ENCODE measurements around the gene LSAMP. TPM values are rescaled to one million over a fixed set of nuclear protein-coding genes. Genes with fewer than 3 reads are reported as not detected.
A peak's percentile ranks its signal among the peaks of the same experiment; 100 is the strongest.

LSAMP gene
- total and polyA plus RNA-seq, 2 of the 8 experiments (the other 6 are each of a cell fraction or from before 2014, with no cell fraction given) = 1.8 to 5.7 TPM

DNA sequence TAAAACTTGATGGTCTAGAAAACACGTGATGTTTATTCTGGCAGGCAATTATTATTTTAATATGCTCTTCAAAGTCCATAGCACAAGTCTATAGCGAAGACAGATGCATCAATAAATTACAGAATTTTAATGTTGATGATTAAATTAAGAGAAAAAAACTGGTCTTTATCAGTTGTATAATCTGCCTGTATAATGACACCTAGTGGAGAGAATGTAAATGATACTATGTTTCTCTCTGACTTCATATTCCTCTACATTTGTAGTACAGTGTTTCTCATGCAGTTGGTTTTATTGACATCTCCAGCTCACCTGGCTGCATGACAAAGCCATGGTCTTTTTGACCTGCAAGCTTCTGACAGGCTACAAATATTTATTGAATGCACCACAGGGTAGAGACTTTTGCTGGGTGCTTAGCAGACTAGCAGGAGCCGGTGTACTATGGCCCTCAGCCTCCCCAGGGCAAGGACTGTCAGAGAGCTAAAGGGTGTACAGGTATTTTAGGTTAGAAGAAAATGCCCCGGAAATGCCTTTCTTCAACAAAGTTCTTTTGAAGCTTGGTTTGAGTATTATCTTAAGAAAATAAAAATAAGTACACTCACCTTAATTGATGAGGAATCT, 532.1 kb downstream of the LSAMP start:
- no peak overlapping the region for H2AK5ac ChIP-seq (ENCODE audit: low read depth, low read length)
- no peak overlapping the region for H2BK12ac ChIP-seq (ENCODE audit: low read depth, low read length)
- no peak overlapping the region for H2BK20ac ChIP-seq (ENCODE audit: low read length)
- no peaks in the 10 kb centered on the region for H3K79me1 ChIP-seq (ENCODE audit: low read depth, low read length)
- no peak overlapping the region for H3K27ac ChIP-seq (ENCODE audit: low read depth, low read length)
- no peak overlapping the region for H2BK15ac ChIP-seq (ENCODE audit: low read length)
- no peak overlapping the region for H3K23ac ChIP-seq (ENCODE audit: insufficient read length)
- TF ChIP-seq SRF (IDR thresholded peaks at IDR 0.05; ENCODE audit: low read depth, low read length) (no peak), TAF7 (optimal IDR thresholded peaks at IDR 0.05; ENCODE audit: borderline replicate concordance, low read depth, low read length) (no peak), TEAD4 (IDR thresholded peaks at IDR 0.05; ENCODE audit: low read depth, low read length) (peak; percentile 54; the same call in 1 of the 2 replicates), RBBP5 (IDR thresholded peaks at IDR 0.05; ENCODE audit: borderline replicate concordance, low read depth, low read length) (no peak)
- TF ChIP-seq, protein P1, sequence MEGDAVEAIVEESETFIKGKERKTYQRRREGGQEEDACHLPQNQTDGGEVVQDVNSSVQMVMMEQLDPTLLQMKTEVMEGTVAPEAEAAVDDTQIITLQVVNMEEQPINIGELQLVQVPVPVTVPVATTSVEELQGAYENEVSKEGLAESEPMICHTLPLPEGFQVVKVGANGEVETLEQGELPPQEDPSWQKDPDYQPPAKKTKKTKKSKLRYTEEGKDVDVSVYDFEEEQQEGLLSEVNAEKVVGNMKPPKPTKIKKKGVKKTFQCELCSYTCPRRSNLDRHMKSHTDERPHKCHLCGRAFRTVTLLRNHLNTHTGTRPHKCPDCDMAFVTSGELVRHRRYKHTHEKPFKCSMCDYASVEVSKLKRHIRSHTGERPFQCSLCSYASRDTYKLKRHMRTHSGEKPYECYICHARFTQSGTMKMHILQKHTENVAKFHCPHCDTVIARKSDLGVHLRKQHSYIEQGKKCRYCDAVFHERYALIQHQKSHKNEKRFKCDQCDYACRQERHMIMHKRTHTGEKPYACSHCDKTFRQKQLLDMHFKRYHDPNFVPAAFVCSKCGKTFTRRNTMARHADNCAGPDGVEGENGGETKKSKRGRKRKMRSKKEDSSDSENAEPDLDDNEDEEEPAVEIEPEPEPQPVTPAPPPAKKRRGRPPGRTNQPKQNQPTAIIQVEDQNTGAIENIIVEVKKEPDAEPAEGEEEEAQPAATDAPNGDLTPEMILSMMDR (IDR thresholded peaks at IDR 0.05; ENCODE audit: control extremely low read depth in 1 of 3, insufficient read depth in 1 of 3, low read depth in 1 of 3, low read length in 3 of 3) = peak in 2 of 3 experiments; percentile 7 to 55; a peak in 2 of 4 replicates
- CTCF ChIA-PET (ENCODE audit: partially characterized antibody) = interaction anchor here (0.8 to 7.3 kb wide), 16 partner anchors 9 to 147 kb away, joined by 3 to 45 read pairs (median 4); no protein-coding TSS in a partner anchor
- no peaks in the 10 kb centered on the region for H3K36me3 ChIP-seq (ENCODE audit: control insufficient read depth in 2 of 4, insufficient read depth in 4 of 4, low read length in 3 of 4)
- no peak overlapping the region for H3K9ac ChIP-seq (replicated peaks in 1 of 4; ENCODE audit: extremely low read depth in 1 of 4, low read depth in 3 of 4, low read length in 3 of 4)
- H4K5ac ChIP-seq (ENCODE audit: insufficient read length, low read depth, low read length) = no peak overlapping the region
- H4K8ac ChIP-seq (ENCODE audit: extremely low read depth, insufficient read depth, low read length) = no peak overlapping the region
- no peak overlapping the region for H3K4ac ChIP-seq (replicated peaks; ENCODE audit: insufficient read length, low read depth, low read length)
- POLR2A ChIA-PET (ENCODE audit: partially characterized antibody) = no interaction called here
- WGBS, 2 experiments (ENCODE audit: extremely low coverage in 1 of 2, insufficient coverage in 1 of 2, insufficient read length in 1 of 2, insufficient replicate concordance in 2 of 2, low coverage in 1 of 2, low lambda C conversion rate in 2 of 2, missing lambda C conversion rate in 1 of 2) = 61% methylated on average over 4 of the region's 4 CpGs; no CpG with 5 or more reads in 1 of the 2 experiments
- H4K91ac ChIP-seq (replicated peaks; ENCODE audit: insufficient read length, low read length) = no peak overlapping the region
- H4K20me1 ChIP-seq (replicated peaks in 1 of 2; ENCODE audit: control insufficient read depth in 1 of 2, insufficient read depth in 2 of 2, low read length in 2 of 2) = no peaks in the 10 kb centered on the region
- no peak overlapping the region for H2BK120ac ChIP-seq (replicated peaks; ENCODE audit: low read depth, low read length)
- H3K9me3 ChIP-seq (ENCODE audit: insufficient read depth in 2 of 2, low read depth in 1 of 2, low read length in 1 of 2) = no peaks in the 10 kb centered on the region
- peaks cover 0 to 6% (median 2%) of the 10 kb centered on the region in 4 experiments; a peak in 4 of 7 replicates for H3K4me1 ChIP-seq (replicated peaks in 1 of 4; ENCODE audit: control insufficient read depth in 3 of 4, insufficient read depth in 4 of 4, low read length in 3 of 4)
- H3K4me3 ChIP-seq (ENCODE audit: extremely low read depth in 1 of 4, insufficient read depth in 2 of 4, low read depth in 3 of 4, low read length in 4 of 4) = no peak overlapping the region
- H3K4me2 ChIP-seq (ENCODE audit: insufficient read depth in 1 of 2, low read depth in 2 of 2, low read length in 2 of 2) = no peak overlapping the region
- no peaks in the 10 kb centered on the region for H3K79me2 ChIP-seq (ENCODE audit: control insufficient read depth in 1 of 2, insufficient read depth in 2 of 2, low read length in 2 of 2)
- H2AFZ ChIP-seq (ENCODE audit: low read length) = no peak overlapping the region
- H3K23me2 ChIP-seq (ENCODE audit: low read depth, low read length) = no peaks in the 10 kb centered on the region; the same call in 1 of the 2 replicates
- FAIRE-seq = no peak
- no peaks in the 10 kb centered on the region for H3K27me3 ChIP-seq (replicated peaks in 1 of 4; ENCODE audit: control insufficient read depth in 3 of 4, extremely low read depth in 1 of 4, insufficient read depth in 3 of 4, low read length in 3 of 4)
- no peak overlapping the region for H3K14ac ChIP-seq (ENCODE audit: insufficient read length)
- H3K18ac ChIP-seq (ENCODE audit: extremely low read depth, low read length) = no peak overlapping the region
- no peak overlapping the region for H2BK5ac ChIP-seq (ENCODE audit: low read depth, low read length)
- no peak for DNase-seq (ENCODE audit: low read depth in 1 of 2, low spot score in 2 of 2)
- no peak overlapping the region for H3K56ac ChIP-seq (replicated peaks; ENCODE audit: insufficient read length, low read depth, low read length)

Measured in H1 (cell line).